Ureter (tissue), 1 donor: ENCODE results near the gene FRRS1. TPM values are rescaled to one million over a fixed set of nuclear protein-coding genes. Genes with fewer than 3 reads are reported as not detected.
A peak's percentile ranks its signal among the peaks of the same experiment; 100 is the strongest.
"Not testable (repeated sequence)": the region's sequence is repeated elsewhere in the genome, so short reads cannot be mapped to it uniquely, and the experiment has no call there.

ENCODE experiments used
- DNase-seq: peaks from one replicate; pipeline ENCODE4 v3.0.0-alpha.2; 2020; ENCODE audit warnings: low spot score
- total RNA-seq: library from RNA; stranded (reverse); gene quantifications from one replicate; pipeline ENCODE4 v1.2.4, GENCODE V29; 2023
- donor health status: DM: yes; HTN: yes; CAD: no.

The FRRS1 gene
- total RNA-seq, result 16.3 TPM

GRCh38 chr1:99766378-99766800 is at the start of gene FRRS1:
FRRS1 (minus strand) TSS chr1:99766635; CDS start chr1:99748768, 17,867 bp downstream.
- DNase-seq, result peak; percentile 82

- no peak for DNase-seq
Measured at GRCh38 chr1:99814373-99814900, 48.0 kb upstream of the FRRS1 start.

GRCh38 chr1:99811747-99812146 is 45.3 kb upstream of the FRRS1 start:
- no peak for DNase-seq

GRCh38 chr1:99811075-99811474 is 44.6 kb upstream of the FRRS1 start:
- DNase-seq, result no peak

GRCh38 chr1:99808391-99809115 is 42.1 kb upstream of the FRRS1 start:
- peak; percentile 64 for DNase-seq

GRCh38 chr1:99806882-99807281 is 40.4 kb upstream of the FRRS1 start:
- no peak for DNase-seq

GRCh38 chr1:99801584-99801983 is 35.1 kb upstream of the FRRS1 start:
- DNase-seq, result no peak

GRCh38 chr1:99793861-99794260 is 27.4 kb upstream of the FRRS1 start:
- DNase-seq, result not testable (repeated sequence)

- no peak for DNase-seq
Measured at GRCh38 chr1:99789715-99790114, 23.3 kb upstream of the FRRS1 start.

- no peak for DNase-seq
Measured at GRCh38 chr1:99788896-99789295, 22.5 kb upstream of the FRRS1 start.

- DNase-seq, result no peak
Measured at GRCh38 chr1:99786751-99787501, 20.5 kb upstream of the FRRS1 start.

GRCh38 chr1:99784809-99785255 is 18.4 kb upstream of the FRRS1 start:
- DNase-seq, result no peak

GRCh38 chr1:99784143-99784542 is 17.7 kb upstream of the FRRS1 start:
- no peak for DNase-seq

GRCh38 chr1:99782920-99783319 is 16.5 kb upstream of the FRRS1 start:
- DNase-seq, result no peak

- DNase-seq, result no peak
Measured at GRCh38 chr1:99782397-99782796, 16.0 kb upstream of the FRRS1 start.

GRCh38 chr1:99781798-99782197 is 15.4 kb upstream of the FRRS1 start:
- no peak for DNase-seq

GRCh38 chr1:99777752-99778151 is 11.3 kb upstream of the FRRS1 start:
- DNase-seq, result no peak

- DNase-seq, result no peak
Measured at GRCh38 chr1:99776120-99776519, 9.7 kb upstream of the FRRS1 start.

- no peak for DNase-seq
Measured at GRCh38 chr1:99772809-99773208, 6.4 kb upstream of the FRRS1 start.

GRCh38 chr1:99771513-99771918 is 5.1 kb upstream of the FRRS1 start:
- no peak for DNase-seq

- no peak for DNase-seq
Measured at GRCh38 chr1:99768524-99769245, 2.2 kb upstream of the FRRS1 start.

GRCh38 chr1:99768104-99768503 is 1.7 kb upstream of the FRRS1 start:
- no peak for DNase-seq
